ENCODE data around the gene CD58.

The CD58 gene

DNA sequence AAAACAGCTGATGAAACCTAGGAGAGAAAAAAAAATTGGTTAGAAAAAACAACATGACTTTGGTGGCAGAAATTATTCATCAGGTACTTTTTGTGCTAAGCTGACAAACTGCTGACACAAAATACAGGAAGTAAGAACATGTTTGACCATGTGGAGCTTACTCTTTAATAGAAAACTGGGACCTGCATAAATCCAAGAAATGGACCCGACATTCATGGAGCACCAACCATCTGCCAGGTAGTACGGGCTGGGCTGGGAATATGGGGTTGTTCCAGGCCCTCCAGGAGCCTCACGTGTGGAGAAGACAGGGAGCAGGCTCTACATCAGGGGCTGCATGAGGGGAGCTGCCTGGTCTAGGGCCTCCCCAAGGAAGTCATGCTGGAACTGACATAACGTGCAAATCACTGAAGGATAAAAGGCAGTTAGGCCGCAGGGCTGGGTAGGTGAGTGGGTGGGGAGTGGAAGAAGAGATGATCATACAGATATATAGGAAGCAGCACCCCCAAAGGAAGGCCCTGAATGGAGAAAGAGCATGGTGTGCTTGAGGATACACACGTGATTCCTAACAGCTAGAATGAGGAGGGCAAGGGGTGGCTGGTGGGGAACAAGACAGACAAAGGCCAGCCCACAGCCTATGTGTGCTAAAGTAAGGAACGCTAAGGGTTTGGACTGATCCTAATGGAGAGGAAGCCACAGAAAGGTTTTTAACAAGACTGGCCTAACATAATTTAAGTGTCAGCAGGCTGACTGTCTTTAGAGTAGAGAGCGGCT, 26.1 kb downstream of the CD58 start:
- TF ChIP-seq MYC (IDR thresholded peaks at IDR 0.05; ENCODE audit: low read depth, low read length), result no peak
- H3K4me3 ChIP-seq (ENCODE audit: low read depth, low read length), result no peak overlapping the region
- DNase-seq (ENCODE audit: low read depth), result no peak

DNA sequence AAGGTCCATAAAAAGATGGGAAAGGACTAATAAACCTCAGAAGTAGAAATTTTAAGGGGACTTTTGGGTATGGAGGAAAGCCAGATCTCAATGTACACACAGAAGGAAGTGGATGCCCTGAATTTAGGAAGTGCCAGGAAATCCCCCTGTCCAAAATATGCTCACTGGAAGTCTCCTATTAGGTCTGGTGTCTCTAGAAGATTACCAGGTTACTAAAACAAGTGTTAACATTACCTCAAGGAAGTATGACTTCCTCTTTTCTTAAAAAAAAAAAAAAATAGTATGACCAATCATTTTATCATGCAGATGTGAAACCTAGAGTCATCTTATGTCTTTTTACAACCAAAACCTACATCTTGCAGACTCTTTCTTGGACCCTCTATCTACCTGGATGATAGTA, 30.7 kb downstream of the CD58 start:
- H3K4me3 ChIP-seq (ENCODE audit: low read depth, low read length), result no peak overlapping the region
- TF ChIP-seq POLR2A (IDR thresholded peaks at IDR 0.05; ENCODE audit: extremely low read depth, insufficient read length), result no peak
- TF ChIP-seq, protein P1, sequence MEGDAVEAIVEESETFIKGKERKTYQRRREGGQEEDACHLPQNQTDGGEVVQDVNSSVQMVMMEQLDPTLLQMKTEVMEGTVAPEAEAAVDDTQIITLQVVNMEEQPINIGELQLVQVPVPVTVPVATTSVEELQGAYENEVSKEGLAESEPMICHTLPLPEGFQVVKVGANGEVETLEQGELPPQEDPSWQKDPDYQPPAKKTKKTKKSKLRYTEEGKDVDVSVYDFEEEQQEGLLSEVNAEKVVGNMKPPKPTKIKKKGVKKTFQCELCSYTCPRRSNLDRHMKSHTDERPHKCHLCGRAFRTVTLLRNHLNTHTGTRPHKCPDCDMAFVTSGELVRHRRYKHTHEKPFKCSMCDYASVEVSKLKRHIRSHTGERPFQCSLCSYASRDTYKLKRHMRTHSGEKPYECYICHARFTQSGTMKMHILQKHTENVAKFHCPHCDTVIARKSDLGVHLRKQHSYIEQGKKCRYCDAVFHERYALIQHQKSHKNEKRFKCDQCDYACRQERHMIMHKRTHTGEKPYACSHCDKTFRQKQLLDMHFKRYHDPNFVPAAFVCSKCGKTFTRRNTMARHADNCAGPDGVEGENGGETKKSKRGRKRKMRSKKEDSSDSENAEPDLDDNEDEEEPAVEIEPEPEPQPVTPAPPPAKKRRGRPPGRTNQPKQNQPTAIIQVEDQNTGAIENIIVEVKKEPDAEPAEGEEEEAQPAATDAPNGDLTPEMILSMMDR (IDR thresholded peaks at IDR 0.05; ENCODE audit: low read depth, low read length), result no peak
- TF ChIP-seq, protein P2, sequence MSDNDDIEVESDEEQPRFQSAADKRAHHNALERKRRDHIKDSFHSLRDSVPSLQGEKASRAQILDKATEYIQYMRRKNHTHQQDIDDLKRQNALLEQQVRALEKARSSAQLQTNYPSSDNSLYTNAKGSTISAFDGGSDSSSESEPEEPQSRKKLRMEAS (IDR thresholded peaks at IDR 0.05; ENCODE audit: low read depth, low read length), result no peak
- no peak for TF ChIP-seq MYC (IDR thresholded peaks at IDR 0.05; ENCODE audit: low read depth, low read length)
- DNase-seq (ENCODE audit: low read depth), result peak; percentile 29

DNA sequence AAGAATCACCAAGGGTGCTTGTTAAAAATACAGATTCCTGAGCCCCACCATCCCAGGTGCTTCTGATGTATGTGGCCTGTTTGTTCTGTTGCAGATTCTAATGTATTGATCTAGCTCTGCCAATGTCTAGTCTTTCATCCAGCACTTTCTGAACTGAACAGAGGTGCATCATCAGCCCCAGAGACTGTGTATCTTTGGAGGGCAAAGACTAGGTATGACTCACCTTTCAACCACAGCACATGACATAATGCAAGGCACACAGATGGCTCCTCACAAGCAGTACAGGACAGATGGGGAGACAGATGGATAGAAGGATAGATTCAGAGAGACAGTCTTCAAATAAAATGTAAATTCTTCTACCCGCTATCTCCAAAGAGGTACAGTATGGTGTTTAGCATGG, 32.3 kb downstream of the CD58 start:
- no peak overlapping the region for H3K4me3 ChIP-seq (ENCODE audit: low read depth, low read length)
- TF ChIP-seq, protein P2 (IDR thresholded peaks at IDR 0.05; ENCODE audit: low read depth, low read length), result no peak
- TF ChIP-seq, protein P1 (IDR thresholded peaks at IDR 0.05; ENCODE audit: low read depth, low read length), result no peak
- TF ChIP-seq MYC (IDR thresholded peaks at IDR 0.05; ENCODE audit: low read depth, low read length) (no peak), POLR2A (IDR thresholded peaks at IDR 0.05; ENCODE audit: extremely low read depth, insufficient read length) (no peak)
- DNase-seq (ENCODE audit: low read depth), result no peak

DNA sequence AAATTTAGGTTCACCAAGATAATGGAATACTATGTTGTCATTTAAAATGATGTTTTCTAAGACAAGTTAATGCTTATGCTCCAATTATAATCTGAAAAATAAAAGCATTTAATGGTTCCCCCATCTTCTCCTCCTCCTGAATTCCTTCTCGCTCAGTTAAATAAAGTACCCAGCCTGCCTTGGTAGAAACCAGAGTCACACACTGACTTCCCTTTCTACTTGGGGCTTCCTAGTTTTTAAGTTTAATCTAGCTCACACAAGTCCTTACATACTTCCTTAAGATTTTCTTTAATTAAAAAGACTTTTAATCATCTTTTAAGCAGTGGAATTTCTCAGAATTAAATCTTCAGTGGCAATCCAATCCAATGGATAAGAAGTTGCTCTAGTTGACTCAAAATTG, 32.9 kb downstream of the CD58 start:
- TF ChIP-seq MYC (IDR thresholded peaks at IDR 0.05; ENCODE audit: low read depth, low read length) (no peak), POLR2A (IDR thresholded peaks at IDR 0.05; ENCODE audit: extremely low read depth, insufficient read length) (no peak)
- TF ChIP-seq, protein P1 (IDR thresholded peaks at IDR 0.05; ENCODE audit: low read depth, low read length), result no peak
- TF ChIP-seq, protein P2 (IDR thresholded peaks at IDR 0.05; ENCODE audit: low read depth, low read length), result no peak
- no peak for DNase-seq (ENCODE audit: low read depth)
- H3K4me3 ChIP-seq (ENCODE audit: low read depth, low read length), result no peak overlapping the region

DNA sequence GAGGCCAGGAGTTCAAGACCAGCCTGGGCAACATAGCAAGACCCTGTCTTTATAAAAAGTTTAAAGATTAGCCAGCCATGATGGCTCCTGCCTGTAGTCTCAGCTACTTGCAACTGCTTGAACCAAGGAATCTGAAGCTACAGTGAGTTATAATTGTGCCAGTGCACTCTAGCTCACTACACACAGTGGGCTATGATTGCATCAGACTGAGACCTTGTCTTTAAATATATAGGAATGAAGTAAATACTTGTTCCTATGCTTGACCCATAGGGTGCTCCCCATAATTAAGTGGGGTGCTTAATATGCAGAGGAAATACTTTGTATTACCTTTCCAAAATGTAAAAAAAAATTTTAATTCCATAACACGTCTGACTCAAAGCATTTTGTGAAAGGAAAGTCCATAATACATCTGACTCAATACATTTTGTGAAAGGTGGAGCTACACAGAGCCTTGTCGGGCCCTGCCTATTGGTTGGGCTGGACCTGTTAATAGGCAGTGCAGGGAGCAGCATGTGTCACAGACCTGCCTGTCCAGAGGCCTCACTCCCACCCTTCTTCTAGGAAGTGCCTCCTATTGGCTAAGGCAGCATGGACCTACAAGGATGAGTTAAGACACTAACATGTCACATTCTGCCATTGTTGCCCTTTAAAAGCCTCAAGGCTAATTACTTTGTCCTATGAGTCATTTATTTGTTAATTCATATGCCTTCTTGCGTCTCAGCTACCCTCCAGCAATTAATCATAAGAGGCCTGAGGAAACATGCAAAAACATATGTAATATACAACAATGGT, 33.6 kb downstream of the CD58 start:
- no peak overlapping the region for H3K4me3 ChIP-seq (ENCODE audit: low read depth, low read length)
- TF ChIP-seq POLR2A (IDR thresholded peaks at IDR 0.05; ENCODE audit: extremely low read depth, insufficient read length) (no peak), MYC (IDR thresholded peaks at IDR 0.05; ENCODE audit: low read depth, low read length) (no peak)
- TF ChIP-seq, protein P2 (IDR thresholded peaks at IDR 0.05; ENCODE audit: low read depth, low read length), result no peak
- TF ChIP-seq, protein P1 (IDR thresholded peaks at IDR 0.05; ENCODE audit: low read depth, low read length), result no peak
- peak; percentile 45 for DNase-seq (ENCODE audit: low read depth)
